ENCODE measurements around the gene MRPL40.

Gene MRPL40

GRCh38 chr22:19396561-19396933 is 35.8 kb upstream of the MRPL40 start:
- Histone ChIP-seq H3K4me3 (no peak overlapping the region), H3K27me3 (no peaks in the 10 kb centered on the region), H3K36me3 (peaks cover 100% of the 10 kb centered on the region), H3K4me2 (no peak overlapping the region), H3K4me1 (no peaks in the 10 kb centered on the region), H3K9ac (no peak overlapping the region), H3K9me3 (no peaks in the 10 kb centered on the region), H4K20me1 (peaks cover 11% of the 10 kb centered on the region; the same call in 1 of the 2 replicates), H3K27ac (no peak overlapping the region)
- TF ChIP-seq Cebpa-rat (IDR thresholded peaks at IDR 0.05): no peak

DNA sequence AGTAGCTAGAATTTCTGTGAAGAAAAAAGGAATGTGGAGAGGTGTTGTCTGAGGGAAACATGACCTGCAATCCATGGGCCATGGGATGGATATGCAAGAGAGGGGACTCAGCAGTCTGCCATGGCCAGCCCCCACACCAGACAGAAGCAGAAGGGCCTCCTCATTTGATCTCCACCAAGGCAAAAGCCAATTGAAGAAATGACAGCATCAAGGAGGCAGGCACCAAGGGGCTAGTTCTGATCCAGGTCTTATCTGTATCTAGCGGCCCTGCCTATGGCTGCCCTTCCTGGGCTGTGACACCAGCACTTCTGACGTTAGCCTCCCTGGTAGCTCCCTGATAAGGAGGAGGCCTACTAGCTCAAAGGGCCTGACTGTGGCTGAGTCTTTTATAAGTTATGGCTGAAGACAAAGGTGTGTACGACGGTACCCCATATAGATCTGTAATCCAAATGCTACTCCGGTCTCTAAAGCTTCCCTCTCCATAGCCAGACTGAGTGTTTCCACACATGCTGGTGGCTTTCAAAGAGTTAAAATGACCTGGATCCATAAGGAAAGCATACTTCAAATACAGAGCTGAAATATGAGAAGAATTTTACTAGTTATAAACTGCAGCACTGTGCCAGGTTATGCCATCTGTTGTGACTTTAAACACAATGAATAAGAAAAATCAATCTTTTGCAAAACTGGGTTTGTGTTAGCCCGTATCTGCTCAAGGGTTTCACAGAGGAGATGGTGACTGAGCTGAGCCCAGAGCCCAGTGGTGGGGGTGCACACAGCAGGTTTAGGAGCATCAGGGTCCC is 35.2 kb upstream of the MRPL40 start:
- H3K36me3 ChIP-seq: peaks cover 99% of the 10 kb centered on the region
- no peak overlapping the region for H3K4me2 ChIP-seq
- no peak overlapping the region for H3K27ac ChIP-seq
- no peaks in the 10 kb centered on the region for H3K9me3 ChIP-seq
- H3K4me1 ChIP-seq: no peaks in the 10 kb centered on the region
- H3K27me3 ChIP-seq: no peaks in the 10 kb centered on the region
- peaks cover 11% of the 10 kb centered on the region; the same call in 1 of the 2 replicates for H4K20me1 ChIP-seq
- H3K9ac ChIP-seq: no peak overlapping the region
- no peak overlapping the region for H3K4me3 ChIP-seq
- TF ChIP-seq Cebpa-rat (IDR thresholded peaks at IDR 0.05): no peak

DNA sequence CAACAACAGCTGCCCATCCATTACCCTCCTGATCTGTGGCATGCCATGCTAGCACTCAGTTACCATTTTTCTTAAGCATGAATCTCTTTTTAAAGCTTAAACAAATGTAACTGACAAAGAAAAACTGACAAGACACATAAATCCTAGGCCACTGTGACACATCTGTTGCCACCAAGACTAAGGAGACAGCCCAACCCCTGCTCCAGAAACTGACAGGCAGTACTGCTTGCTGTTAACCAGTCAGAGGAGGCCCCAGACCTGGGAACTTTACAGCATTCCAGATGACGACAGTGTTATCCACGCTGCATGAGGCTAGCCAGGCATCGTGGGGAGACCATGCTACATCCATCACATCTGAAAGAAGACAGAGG is 34.6 kb upstream of the MRPL40 start:
- H3K4me2 ChIP-seq: no peak overlapping the region
- no peak for TF ChIP-seq Cebpa-rat (IDR thresholded peaks at IDR 0.05)
- H3K36me3 ChIP-seq: peaks cover 96% of the 10 kb centered on the region
- no peak overlapping the region for H3K9ac ChIP-seq
- H4K20me1 ChIP-seq: peaks cover 11% of the 10 kb centered on the region; the same call in 1 of the 2 replicates
- H3K4me3 ChIP-seq: no peak overlapping the region
- no peaks in the 10 kb centered on the region for H3K9me3 ChIP-seq
- no peaks in the 10 kb centered on the region for H3K27me3 ChIP-seq
- no peak overlapping the region for H3K27ac ChIP-seq
- no peaks in the 10 kb centered on the region for H3K4me1 ChIP-seq

DNA sequence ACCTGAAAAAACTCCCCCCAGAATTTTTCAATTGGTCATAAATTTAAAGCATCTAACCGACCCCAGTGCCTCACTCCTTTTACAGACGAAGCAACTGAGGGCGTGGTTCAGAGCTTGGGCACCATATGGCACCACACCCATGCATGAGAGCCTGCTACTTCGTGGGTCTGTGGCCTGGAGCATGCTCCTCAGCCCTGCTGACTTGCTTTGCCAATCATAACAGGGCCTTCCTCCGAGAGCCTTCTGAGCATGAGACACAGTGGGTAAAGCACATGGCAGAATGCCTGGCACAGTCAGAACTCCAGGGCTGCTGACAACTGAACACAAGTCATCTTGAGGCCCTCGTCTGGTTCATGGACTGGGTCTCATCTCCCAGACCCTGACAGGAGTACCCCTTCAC is 34.1 kb upstream of the MRPL40 start:
- no peak overlapping the region for H3K9ac ChIP-seq
- H4K20me1 ChIP-seq: peaks cover 11% of the 10 kb centered on the region; the same call in 1 of the 2 replicates
- no peaks in the 10 kb centered on the region for H3K9me3 ChIP-seq
- no peak overlapping the region for H3K27ac ChIP-seq
- no peak overlapping the region for H3K4me2 ChIP-seq
- no peaks in the 10 kb centered on the region for H3K27me3 ChIP-seq
- no peak overlapping the region for H3K4me3 ChIP-seq
- peaks cover 96% of the 10 kb centered on the region for H3K36me3 ChIP-seq
- TF ChIP-seq Cebpa-rat (IDR thresholded peaks at IDR 0.05): no peak
- H3K4me1 ChIP-seq: no peaks in the 10 kb centered on the region

DNA sequence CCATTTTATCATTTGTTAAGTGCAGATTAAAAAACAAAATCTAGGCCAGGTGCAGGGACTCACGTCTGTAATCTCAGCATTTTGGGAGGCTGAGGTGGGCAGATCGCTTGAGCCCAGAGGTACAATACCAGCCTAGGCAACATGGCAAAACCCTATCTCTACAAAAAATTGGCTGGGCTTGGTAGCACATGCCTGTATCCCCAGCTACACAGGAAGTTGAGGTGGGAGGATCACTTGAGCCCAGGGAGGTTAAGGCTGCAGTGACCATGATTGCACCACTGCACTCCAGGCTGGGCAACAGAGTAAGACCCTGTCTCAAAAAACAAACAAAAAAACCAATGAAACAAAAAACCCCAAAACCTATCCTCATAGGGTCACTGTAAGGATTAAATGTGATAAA is 33.7 kb upstream of the MRPL40 start:
- Histone ChIP-seq H3K36me3 (peaks cover 94% of the 10 kb centered on the region), H3K4me2 (no peak overlapping the region), H3K9ac (no peak overlapping the region), H3K9me3 (no peaks in the 10 kb centered on the region), H3K27me3 (no peaks in the 10 kb centered on the region), H3K4me3 (no peak overlapping the region), H4K20me1 (peaks cover 10% of the 10 kb centered on the region; the same call in 1 of the 2 replicates), H3K4me1 (no peaks in the 10 kb centered on the region), H3K27ac (no peak overlapping the region)
- TF ChIP-seq Cebpa-rat (IDR thresholded peaks at IDR 0.05): no peak

- TF ChIP-seq Cebpa-rat (IDR thresholded peaks at IDR 0.05): no peak
- 0 out of 2 replicates have a peak, but pooled peaks cover 10% of the 10 kb centered on the region for H4K20me1 ChIP-seq
- no peaks in the 10 kb centered on the region for H3K4me1 ChIP-seq
- no peaks in the 10 kb centered on the region for H3K27me3 ChIP-seq
- no peak overlapping the region for H3K9ac ChIP-seq
- H3K36me3 ChIP-seq: peaks cover 91% of the 10 kb centered on the region
- no peak overlapping the region for H3K27ac ChIP-seq
- no peaks in the 10 kb centered on the region for H3K9me3 ChIP-seq
- no peak overlapping the region for H3K4me2 ChIP-seq
- H3K4me3 ChIP-seq: no peak overlapping the region
Observed at GRCh38 chr22:19400881-19401280, 31.5 kb upstream of the MRPL40 start.

DNA sequence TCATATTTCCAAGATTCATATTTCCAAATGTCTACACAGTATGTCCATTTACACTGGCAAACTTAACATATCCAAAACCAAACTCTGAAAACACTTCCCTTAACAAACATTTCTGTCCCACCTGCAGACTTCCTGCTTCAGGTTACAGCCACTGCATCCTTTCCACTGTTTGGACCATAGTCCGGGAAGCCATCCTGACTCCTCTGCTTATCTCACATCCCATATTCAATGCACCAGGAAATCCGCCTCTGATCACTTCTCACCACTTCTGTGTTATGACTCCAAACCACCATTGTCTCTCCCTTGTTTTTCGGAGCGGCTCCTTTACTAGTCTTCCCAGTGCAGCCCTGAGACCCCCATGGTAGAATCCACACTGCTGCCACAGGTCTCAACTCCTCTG is 30.9 kb upstream of the MRPL40 start:
- no peaks in the 10 kb centered on the region for H3K9me3 ChIP-seq
- no peaks in the 10 kb centered on the region for H3K27me3 ChIP-seq
- peaks cover 91% of the 10 kb centered on the region for H3K36me3 ChIP-seq
- H3K4me3 ChIP-seq: no peak overlapping the region
- no peak overlapping the region for H3K4me2 ChIP-seq
- peaks cover 15% of the 10 kb centered on the region; the same call in 1 of the 2 replicates for H4K20me1 ChIP-seq
- H3K27ac ChIP-seq: no peak overlapping the region
- no peaks in the 10 kb centered on the region for H3K4me1 ChIP-seq
- TF ChIP-seq Cebpa-rat (IDR thresholded peaks at IDR 0.05): no peak
- no peak overlapping the region for H3K9ac ChIP-seq

GRCh38 chr22:19402642-19403191 is 29.6 kb upstream of the MRPL40 start:
- H3K27me3 ChIP-seq: no peaks in the 10 kb centered on the region
- no peaks in the 10 kb centered on the region for H3K9me3 ChIP-seq
- no peaks in the 10 kb centered on the region for H3K4me1 ChIP-seq
- no peak overlapping the region for H3K4me2 ChIP-seq
- no peak overlapping the region for H3K27ac ChIP-seq
- H3K36me3 ChIP-seq: peaks cover 91% of the 10 kb centered on the region
- H3K4me3 ChIP-seq: no peak overlapping the region
- H4K20me1 ChIP-seq: peaks cover 21% of the 10 kb centered on the region; the same call in 1 of the 2 replicates
- H3K9ac ChIP-seq: no peak overlapping the region
- TF ChIP-seq Cebpa-rat (IDR thresholded peaks at IDR 0.05): no peak

- Histone ChIP-seq H4K20me1 (peaks cover 40% of the 10 kb centered on the region), H3K4me1 (no peaks in the 10 kb centered on the region), H3K36me3 (peaks cover 91% of the 10 kb centered on the region), H3K9me3 (no peaks in the 10 kb centered on the region), H3K4me3 (no peak overlapping the region), H3K9ac (no peak overlapping the region), H3K4me2 (no peak overlapping the region), H3K27me3 (no peaks in the 10 kb centered on the region), H3K27ac (no peak overlapping the region)
- TF ChIP-seq Cebpa-rat (IDR thresholded peaks at IDR 0.05): no peak
Observed at GRCh38 chr22:19404676-19405075, 27.7 kb upstream of the MRPL40 start.

DNA sequence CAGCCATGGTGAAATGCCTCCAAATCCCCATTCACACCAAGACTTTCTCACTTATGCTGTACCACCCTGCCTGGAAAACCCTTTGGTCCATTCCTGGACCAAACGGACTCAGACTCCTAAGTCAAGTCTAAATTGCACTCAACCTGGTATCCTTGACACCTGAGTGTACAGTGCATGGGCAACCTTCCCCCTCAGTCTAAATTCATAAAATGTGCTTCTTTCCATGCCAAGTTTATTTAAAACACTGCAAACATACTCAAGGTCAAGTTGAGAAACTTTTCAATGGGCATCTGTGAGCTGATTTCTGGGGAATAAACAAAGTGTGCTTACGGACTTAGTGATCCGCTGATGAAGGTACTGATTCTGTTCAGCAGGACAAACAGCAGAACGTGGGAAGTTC is 27.2 kb upstream of the MRPL40 start:
- H3K27ac ChIP-seq: no peak overlapping the region
- no peaks in the 10 kb centered on the region for H3K27me3 ChIP-seq
- H3K4me3 ChIP-seq: no peak overlapping the region
- peaks cover 91% of the 10 kb centered on the region for H3K36me3 ChIP-seq
- no peaks in the 10 kb centered on the region for H3K4me1 ChIP-seq
- no peak for TF ChIP-seq Cebpa-rat (IDR thresholded peaks at IDR 0.05)
- no peak overlapping the region for H3K9ac ChIP-seq
- H3K4me2 ChIP-seq: no peak overlapping the region
- no peaks in the 10 kb centered on the region for H3K9me3 ChIP-seq
- peaks cover 45% of the 10 kb centered on the region for H4K20me1 ChIP-seq

Measured in BLaER1 (cell line).